ENCODE results near the gene ACOT2. TPM values are rescaled to one million over a fixed set of nuclear protein-coding genes. Genes with fewer than 3 reads are reported as not detected.

Gene ACOT2
- total and polyA plus RNA-seq, 3 donors from 2014 or later: 26.0 to 74.6 (median 34.8) TPM

Other genes starting within 250 kb of the ACOT2 start
- gene NUMB, start 110.7 kb upstream of the ACOT2 start, total RNA-seq: 10 to 100 TPM; 69.7 to 78.7 TPM
- 60.3 TPM for gene NUMB, start 110.7 kb upstream of the ACOT2 start, polyA plus RNA-seq (ENCODE audit: insufficient read depth, low read depth, low replicate concordance)
- gene RIOX1, start 78.3 kb upstream of the ACOT2 start, total RNA-seq: 10 to 100 TPM; 76.6 to 88.0 TPM
- gene RIOX1, start 78.3 kb upstream of the ACOT2 start, polyA plus RNA-seq (ENCODE audit: insufficient read depth, low read depth, low replicate concordance): 25.4 TPM
- 10 to 100 TPM; 10.6 to 13.4 TPM for gene ACOT1, start 32.1 kb upstream of the ACOT2 start, total RNA-seq
- 4.9 TPM for gene ACOT1, start 32.1 kb upstream of the ACOT2 start, polyA plus RNA-seq (ENCODE audit: insufficient read depth, low read depth, low replicate concordance)
- 10 to 100 TPM; 11.1 to 11.8 TPM for gene HEATR4, start 10.3 kb upstream of the ACOT2 start, total RNA-seq
- 27.0 TPM for gene HEATR4, start 10.3 kb upstream of the ACOT2 start, polyA plus RNA-seq (ENCODE audit: insufficient read depth, low read depth, low replicate concordance)
- gene ACOT4, start 22.7 kb downstream of the ACOT2 start, total RNA-seq: 1 to 10 TPM; 6.1 to 8.3 TPM
- 3.6 TPM for gene ACOT4, start 22.7 kb downstream of the ACOT2 start, polyA plus RNA-seq (ENCODE audit: insufficient read depth, low read depth, low replicate concordance)
- gene ACOT6, start 43.3 kb downstream of the ACOT2 start, total RNA-seq: 1 to 10 TPM in 1 of 2 donors, under 1 TPM in 1; 0.94 to 1.2 TPM
- 0.57 TPM for gene ACOT6, start 43.3 kb downstream of the ACOT2 start, polyA plus RNA-seq (ENCODE audit: insufficient read depth, low read depth, low replicate concordance)
- gene DNAL1, start 75.8 kb downstream of the ACOT2 start, total RNA-seq: 10 to 100 TPM; 14.6 to 19.0 TPM
- gene DNAL1, start 75.8 kb downstream of the ACOT2 start, polyA plus RNA-seq (ENCODE audit: insufficient read depth, low read depth, low replicate concordance): 136 TPM
- 10 to 100 TPM; 74.8 to 85.6 TPM for gene PNMA1, start 145.2 kb downstream of the ACOT2 start, total RNA-seq
- 184 TPM for gene PNMA1, start 145.2 kb downstream of the ACOT2 start, polyA plus RNA-seq (ENCODE audit: insufficient read depth, low read depth, low replicate concordance)

Measured in testis (tissue), 3 donors.